ENCODE data around the gene SPTBN2.

Gene SPTBN2

GRCh38 chr11:66752148-66752547 is 23.1 kb upstream of the SPTBN2 start:
- ChIA-PET CTCF (no interaction called here), POLR2A (interaction anchor here (1.6 kb wide), 1 partner anchor 9 kb away, joined by 4 read pairs; no protein-coding TSS in a partner anchor)
- TF ChIP-seq ZNF384 (IDR thresholded peaks at IDR 0.05) (peak; percentile 52; the same call in 1 of the 2 replicates), SP1 (IDR thresholded peaks at IDR 0.05) (no peak)
- DNase-seq (ENCODE audit: extremely low spot score) = no peak

- DNase-seq (ENCODE audit: extremely low spot score) = no peak
- ChIA-PET CTCF (no interaction called here), POLR2A (no interaction called here)
- TF ChIP-seq L3MBTL2 (conservative IDR thresholded peaks at IDR 0.05) = no peak
- no peak for TF ChIP-seq LEF1 (IDR thresholded peaks at IDR 0.05; ENCODE audit: borderline replicate concordance)
- TF ChIP-seq FOXK2 (IDR thresholded peaks at IDR 0.05) = no peak
- TF ChIP-seq SP1 (IDR thresholded peaks at IDR 0.05) = no peak
- no peak for TF ChIP-seq SUZ12 (IDR thresholded peaks at IDR 0.05)
- TF ChIP-seq BHLHE40 (IDR thresholded peaks at IDR 0.05; ENCODE audit: borderline replicate concordance) = no peak
- TF ChIP-seq FOXA1 (IDR thresholded peaks at IDR 0.05) = no peak
- no peak for TF ChIP-seq PKNOX1 (IDR thresholded peaks at IDR 0.05)
Measured at GRCh38 chr11:66749091-66749490, 20.1 kb upstream of the SPTBN2 start.

- ChIA-PET CTCF (no interaction called here), POLR2A (interaction anchor here (0.9 kb wide), 1 partner anchor 95 kb away, joined by 3 read pairs; no protein-coding TSS in a partner anchor)
- DNase-seq (ENCODE audit: extremely low spot score) = no peak
- TF ChIP-seq L3MBTL2 (conservative IDR thresholded peaks at IDR 0.05) = no peak
- TF ChIP-seq TARDBP (IDR thresholded peaks at IDR 0.05) = no peak
- TF ChIP-seq LEF1 (IDR thresholded peaks at IDR 0.05; ENCODE audit: borderline replicate concordance) = no peak
- TF ChIP-seq CTBP1 (IDR thresholded peaks at IDR 0.05; ENCODE audit: borderline replicate concordance) = no peak
- TF ChIP-seq HDGF (IDR thresholded peaks at IDR 0.05; ENCODE audit: borderline replicate concordance) = no peak
- TF ChIP-seq FOXM1 (IDR thresholded peaks at IDR 0.05; ENCODE audit: borderline replicate concordance) = no peak
- no peak for TF ChIP-seq NFRKB (IDR thresholded peaks at IDR 0.05)
- TF ChIP-seq FOXK2 (IDR thresholded peaks at IDR 0.05) = no peak
- TF ChIP-seq ZNF384 (IDR thresholded peaks at IDR 0.05) = no peak
- no peak for TF ChIP-seq PKNOX1 (IDR thresholded peaks at IDR 0.05)
- no peak for TF ChIP-seq BHLHE40 (IDR thresholded peaks at IDR 0.05; ENCODE audit: borderline replicate concordance)
- TF ChIP-seq ARNT (IDR thresholded peaks at IDR 0.05) = no peak
- TF ChIP-seq ELF4 (IDR thresholded peaks at IDR 0.05) = no peak
- no peak for TF ChIP-seq SUZ12 (IDR thresholded peaks at IDR 0.05)
- no peak for TF ChIP-seq FOXA1 (IDR thresholded peaks at IDR 0.05)
- TF ChIP-seq SP1 (IDR thresholded peaks at IDR 0.05) = no peak
Measured at GRCh38 chr11:66747480-66747879, 18.5 kb upstream of the SPTBN2 start.

- CTCF ChIA-PET = no interaction called here
- TF ChIP-seq FOXA1 (IDR thresholded peaks at IDR 0.05) (no peak), CTBP1 (IDR thresholded peaks at IDR 0.05; ENCODE audit: borderline replicate concordance) (no peak), ELF4 (IDR thresholded peaks at IDR 0.05) (no peak), ARNT (IDR thresholded peaks at IDR 0.05) (no peak), L3MBTL2 (conservative IDR thresholded peaks at IDR 0.05) (no peak), SP1 (IDR thresholded peaks at IDR 0.05) (no peak), PKNOX1 (IDR thresholded peaks at IDR 0.05) (no peak), TARDBP (IDR thresholded peaks at IDR 0.05) (no peak), ZNF384 (IDR thresholded peaks at IDR 0.05) (no peak)
- POLR2A ChIA-PET = no interaction called here
- no peak for DNase-seq (ENCODE audit: extremely low spot score)
Measured at GRCh38 chr11:66745356-66746235, 16.6 kb upstream of the SPTBN2 start.

GRCh38 chr11:66744485-66745355 is 15.7 kb upstream of the SPTBN2 start:
- POLR2A ChIA-PET = no interaction called here
- CTCF ChIA-PET = no interaction called here
- peak; percentile 54 for TF ChIP-seq L3MBTL2 (conservative IDR thresholded peaks at IDR 0.05)
- TF ChIP-seq HDGF (IDR thresholded peaks at IDR 0.05; ENCODE audit: borderline replicate concordance) = no peak
- peak; percentile 97 for DNase-seq (ENCODE audit: extremely low spot score)

GRCh38 chr11:66743271-66743968 is 14.4 kb upstream of the SPTBN2 start:
- POLR2A ChIA-PET = interaction anchor here (0.5 to 2.3 kb wide), 6 partner anchors 9 to 425 kb away, joined by 3 to 12 read pairs (median 4); no protein-coding TSS in a partner anchor
- CTCF ChIA-PET = no interaction called here
- DNase-seq (ENCODE audit: extremely low spot score) = no peak
- TF ChIP-seq ARNT (IDR thresholded peaks at IDR 0.05) (no peak), TARDBP (IDR thresholded peaks at IDR 0.05) (no peak), BHLHE40 (IDR thresholded peaks at IDR 0.05; ENCODE audit: borderline replicate concordance) (no peak), HDGF (IDR thresholded peaks at IDR 0.05; ENCODE audit: borderline replicate concordance) (no peak), SP1 (IDR thresholded peaks at IDR 0.05) (no peak), SUZ12 (IDR thresholded peaks at IDR 0.05) (no peak), PKNOX1 (IDR thresholded peaks at IDR 0.05) (no peak), FOXM1 (IDR thresholded peaks at IDR 0.05; ENCODE audit: borderline replicate concordance) (no peak), ZNF384 (IDR thresholded peaks at IDR 0.05) (no peak)
